ENCODE measurements around the gene GPR37L1.

The GPR37L1 gene

GRCh38 chr1:202122639-202123335 lies at the start of gene GPR37L1:
GPR37L1 (plus strand) TSS chr1:202122917; CDS start chr1:202122964, 47 bp downstream.
- no peak for DNase-seq (ENCODE audit: low spot score)

GRCh38 chr1:202073206-202073605 lies 49.5 kb upstream of the GPR37L1 start:
- DNase-seq (ENCODE audit: low spot score): no peak

- DNase-seq (ENCODE audit: low spot score): no peak
Observed at GRCh38 chr1:202074985-202075384, 47.7 kb upstream of the GPR37L1 start.

- DNase-seq (ENCODE audit: low spot score): no peak
Observed at GRCh38 chr1:202075389-202075788, 47.3 kb upstream of the GPR37L1 start.

- no peak for DNase-seq (ENCODE audit: low spot score)
Observed at GRCh38 chr1:202076050-202076511, 46.6 kb upstream of the GPR37L1 start.

- no peak for DNase-seq (ENCODE audit: low spot score)
Observed at GRCh38 chr1:202078241-202078640, 44.5 kb upstream of the GPR37L1 start.

GRCh38 chr1:202081992-202082391 lies 40.7 kb upstream of the GPR37L1 start:
- DNase-seq (ENCODE audit: low spot score): no peak

- no peak for DNase-seq (ENCODE audit: low spot score)
Observed at GRCh38 chr1:202084791-202085681, 37.7 kb upstream of the GPR37L1 start.

GRCh38 chr1:202085682-202086373 lies 36.9 kb upstream of the GPR37L1 start:
- no peak for DNase-seq (ENCODE audit: low spot score)

GRCh38 chr1:202086579-202087350 lies 36.0 kb upstream of the GPR37L1 start:
- no peak for DNase-seq (ENCODE audit: low spot score)

- DNase-seq (ENCODE audit: low spot score): no peak
Observed at GRCh38 chr1:202088206-202088605, 34.5 kb upstream of the GPR37L1 start.

GRCh38 chr1:202090994-202091393 lies 31.7 kb upstream of the GPR37L1 start:
- no peak for DNase-seq (ENCODE audit: low spot score)

- DNase-seq (ENCODE audit: low spot score): no peak
Observed at GRCh38 chr1:202093858-202094257, 28.9 kb upstream of the GPR37L1 start.

- DNase-seq (ENCODE audit: low spot score): no peak
Observed at GRCh38 chr1:202101184-202101583, 21.5 kb upstream of the GPR37L1 start.

GRCh38 chr1:202104073-202104472 lies 18.6 kb upstream of the GPR37L1 start:
- no peak for DNase-seq (ENCODE audit: low spot score)

- DNase-seq (ENCODE audit: low spot score): no peak
Observed at GRCh38 chr1:202105571-202106339, 17.0 kb upstream of the GPR37L1 start.

- DNase-seq (ENCODE audit: low spot score): no peak
Observed at GRCh38 chr1:202106340-202107254, 16.1 kb upstream of the GPR37L1 start.

- no peak for DNase-seq (ENCODE audit: low spot score)
Observed at GRCh38 chr1:202107321-202107761, 15.4 kb upstream of the GPR37L1 start.

- no peak for DNase-seq (ENCODE audit: low spot score)
Observed at GRCh38 chr1:202107801-202108731, 14.7 kb upstream of the GPR37L1 start.
